Activated CD8-positive, alpha-beta memory T cell treated with anti-CD3 and anti-CD28 coated beads, Interleukin-2, amount 50 U/mL, for 24 hours (primary cell): ENCODE data around the gene ZRANB1.
"Not testable (repeated sequence)": the region's sequence is repeated elsewhere in the genome, so short reads cannot be mapped to it uniquely, and the experiment has no call there.

Experiments used
- DNase-seq: peaks from one replicate; pipeline ENCODE4 v3.0.0-alpha.2; 2020; ENCODE audit errors: extremely low read depth

Gene ZRANB1

DNA sequence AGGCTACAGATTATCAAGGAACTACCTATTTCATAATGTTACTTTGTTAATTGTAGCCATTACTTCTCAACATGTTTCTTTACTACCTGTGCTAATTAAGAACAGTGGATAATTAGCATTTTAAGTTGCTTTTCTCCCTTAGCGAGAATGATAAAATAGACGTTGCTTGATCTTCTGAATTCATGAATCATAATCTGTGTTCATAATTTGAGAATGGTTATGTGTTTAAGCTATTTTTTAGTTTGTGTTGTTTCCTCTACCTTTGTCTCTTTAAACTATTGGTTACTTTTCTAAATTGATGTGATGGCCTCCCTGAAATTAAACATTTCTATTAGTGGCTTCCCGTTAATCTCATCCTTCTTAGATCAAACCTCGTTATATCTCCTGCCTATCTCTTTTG is at the start of gene ZRANB1:
ZRANB1 (plus strand) TSS at position 301 of the 400 bp plus-strand sequence. CDS start 371 bp downstream, outside the sequence.
- no peak for DNase-seq

DNA sequence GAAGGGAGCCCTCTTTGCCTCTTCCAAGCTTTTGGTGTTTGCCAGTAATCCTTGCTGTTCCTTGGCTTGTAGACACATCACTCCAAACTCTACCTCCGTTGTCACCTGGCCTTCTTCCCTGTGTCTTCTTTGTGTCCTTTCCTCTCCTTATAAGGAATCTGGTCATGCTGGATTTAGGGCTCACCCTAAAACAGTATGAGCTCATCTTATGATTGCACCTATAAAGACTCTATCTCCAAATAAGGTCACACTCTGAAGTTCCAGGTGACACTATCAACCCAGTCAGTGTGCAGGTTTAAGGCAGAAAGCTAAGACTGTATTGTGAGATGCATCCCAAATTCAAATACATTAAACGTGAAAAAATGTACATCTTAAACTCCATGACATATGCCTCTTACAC is 49.0 kb upstream of the ZRANB1 start:
- DNase-seq: no peak

DNA sequence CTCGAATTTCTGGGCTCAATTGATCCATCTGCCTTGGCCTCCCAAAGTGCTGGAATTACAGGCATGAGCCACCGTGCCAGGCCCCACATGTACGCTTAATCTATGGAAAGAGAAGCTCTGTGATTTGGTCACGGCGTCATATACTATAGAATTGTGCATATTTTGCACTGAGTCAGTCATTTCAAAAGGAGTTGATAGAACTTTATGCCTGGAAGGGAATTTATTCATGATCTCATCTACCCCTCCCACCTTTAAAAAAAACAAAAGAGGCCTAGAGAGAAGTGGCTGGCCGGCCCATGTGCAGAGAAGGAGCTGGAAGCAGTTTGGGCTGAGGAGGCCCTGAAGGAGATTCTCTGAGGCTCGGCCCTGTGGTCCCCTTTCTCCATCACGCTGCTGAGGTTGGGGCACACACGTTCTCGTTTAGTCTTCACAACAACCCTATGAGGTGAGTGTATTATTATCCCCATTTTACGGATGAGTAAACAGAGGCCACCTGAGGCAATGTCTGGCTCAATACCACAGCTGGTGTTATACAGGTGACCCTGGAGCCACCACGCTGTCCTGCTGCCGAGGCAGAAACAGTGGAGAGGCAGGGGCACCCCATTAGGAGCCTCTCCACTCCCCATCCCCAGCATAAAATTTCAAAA is 47.2 kb upstream of the ZRANB1 start:
- DNase-seq: no peak

DNA sequence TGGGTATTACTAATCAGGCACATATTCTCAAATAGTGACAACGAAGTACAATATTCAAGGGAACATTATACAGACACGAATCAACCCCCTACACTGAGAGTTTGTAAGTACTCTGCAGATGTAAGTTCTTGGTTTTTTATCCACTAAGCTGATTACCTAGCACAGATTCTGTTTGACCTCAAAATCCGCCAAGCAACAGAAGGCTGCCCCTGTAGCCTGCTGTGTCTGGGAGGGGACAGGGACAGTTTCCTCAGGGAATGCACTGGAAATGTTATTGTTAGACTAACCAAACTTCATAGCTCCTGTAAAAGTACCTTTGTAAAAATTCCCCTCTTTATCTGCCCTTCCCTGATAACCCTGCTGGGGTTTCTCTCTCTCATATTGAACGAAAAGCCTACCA is 45.2 kb upstream of the ZRANB1 start:
- no peak for DNase-seq

DNA sequence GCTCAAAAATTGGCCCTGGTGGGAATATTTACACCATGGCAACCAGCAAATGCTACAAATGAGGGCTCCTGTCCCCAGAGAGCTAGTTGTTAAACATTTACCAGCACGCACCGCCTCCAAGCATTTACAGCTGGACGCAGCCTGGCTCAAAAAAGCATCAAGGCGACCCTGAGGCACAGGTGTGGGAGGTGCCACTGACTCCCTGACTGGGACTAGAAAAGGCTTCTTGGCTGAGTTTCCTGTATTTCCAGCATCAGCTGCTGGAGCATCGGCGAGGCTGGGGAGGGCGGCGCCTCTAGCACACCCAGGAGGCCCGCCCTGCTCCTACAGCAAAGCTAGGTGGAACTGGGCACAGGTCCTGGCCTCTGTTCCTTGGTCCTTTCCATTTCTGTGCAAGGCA is 43.5 kb upstream of the ZRANB1 start:
- no peak for DNase-seq

DNA sequence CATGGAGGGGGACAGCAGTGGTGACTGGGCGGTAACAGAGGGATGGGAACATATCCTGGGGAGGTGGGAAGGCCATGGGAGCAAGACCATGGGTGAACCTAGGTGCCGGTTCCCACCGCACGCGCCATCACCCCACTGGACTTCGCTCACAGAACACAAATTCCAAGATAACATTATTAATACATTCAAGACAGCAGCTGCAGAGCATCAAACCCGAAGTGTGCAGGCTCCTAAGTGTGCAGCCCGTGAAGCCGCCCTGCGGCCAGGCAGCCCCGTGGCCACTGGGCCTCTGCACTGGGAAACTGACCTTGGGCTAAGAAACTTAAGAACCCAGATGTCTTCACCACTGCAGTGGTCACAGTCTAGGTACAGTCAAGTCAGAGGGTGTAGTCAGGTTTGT is 42.8 kb upstream of the ZRANB1 start:
- DNase-seq: no peak

DNA sequence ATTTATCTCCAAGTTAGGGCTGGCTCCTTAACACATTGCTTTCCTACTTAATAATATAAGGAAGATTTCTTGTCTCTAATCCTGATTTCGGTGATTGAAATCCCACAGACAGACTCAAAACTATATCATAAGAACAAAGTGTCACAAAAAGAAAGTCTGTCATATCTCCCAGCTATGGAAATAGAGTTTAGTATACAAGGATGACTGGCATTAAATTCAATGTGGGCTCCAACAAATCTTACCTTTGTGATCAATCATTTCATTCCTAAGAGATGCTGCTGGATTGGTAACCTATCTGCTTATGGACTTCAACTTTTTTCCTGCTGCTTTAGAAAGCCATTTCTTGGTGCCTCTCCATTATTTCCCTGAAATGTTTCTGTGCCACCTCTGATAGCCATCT is 39.5 kb upstream of the ZRANB1 start:
- no peak for DNase-seq

DNA sequence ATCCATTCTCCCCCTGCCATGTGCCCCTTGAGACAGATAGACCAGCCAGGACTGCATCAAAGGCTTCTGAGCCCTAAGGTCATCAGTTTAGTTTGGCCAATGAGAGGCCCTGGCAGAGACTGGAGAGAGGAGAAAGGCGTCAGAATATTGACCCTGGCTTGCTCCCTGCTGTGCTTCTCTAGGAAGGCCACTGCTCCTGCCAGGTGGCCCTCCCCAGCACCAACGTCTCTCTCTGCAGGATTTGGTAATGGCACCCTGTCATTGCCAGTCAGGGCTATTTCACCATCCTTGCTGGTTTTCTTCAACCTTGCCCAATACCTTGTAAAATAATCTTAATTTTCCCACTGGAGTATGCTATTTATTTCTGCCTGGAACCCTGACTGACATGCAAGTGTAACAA is 38.8 kb upstream of the ZRANB1 start:
- no peak for DNase-seq

DNA sequence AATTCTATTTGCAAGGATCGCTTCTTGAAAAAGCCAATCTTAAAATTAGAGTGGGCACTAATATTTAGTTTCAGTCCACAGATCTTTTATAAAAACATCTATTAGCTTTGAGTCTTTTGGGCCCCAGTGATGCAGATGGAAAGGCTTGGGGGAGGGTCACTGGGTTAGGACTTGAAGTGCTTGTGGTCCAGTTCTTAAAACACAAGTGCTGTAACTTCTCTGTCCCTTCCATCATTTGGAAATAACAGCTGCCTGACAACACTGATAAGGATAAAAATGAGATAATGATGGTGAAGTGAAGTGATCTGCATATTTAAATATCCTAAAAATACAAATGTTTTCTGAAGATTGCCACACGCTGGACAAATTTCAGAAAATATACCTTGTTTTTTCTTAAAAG is 37.1 kb upstream of the ZRANB1 start:
- DNase-seq: no peak

DNA sequence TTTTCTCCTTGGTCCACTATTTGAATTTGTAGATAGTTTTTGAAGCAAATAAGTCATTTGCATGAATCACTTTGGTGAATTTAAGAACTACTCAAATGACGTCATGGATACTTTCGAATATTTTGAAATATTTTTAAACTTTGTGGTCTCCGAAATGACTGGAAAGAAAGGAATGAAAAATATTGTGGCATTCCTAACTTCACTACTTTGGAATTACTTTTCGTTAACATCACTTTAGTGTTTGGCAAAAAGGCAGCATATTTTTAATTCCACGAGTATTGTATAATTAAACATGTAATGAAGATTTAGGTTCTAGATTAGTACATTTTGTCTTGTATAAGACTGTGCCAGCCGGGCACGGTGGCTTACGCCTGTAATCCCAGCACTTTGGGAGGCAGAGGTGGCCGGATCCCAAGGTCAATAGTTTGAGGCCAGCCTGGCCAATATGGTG is 35.3 kb upstream of the ZRANB1 start:
- no peak for DNase-seq

DNA sequence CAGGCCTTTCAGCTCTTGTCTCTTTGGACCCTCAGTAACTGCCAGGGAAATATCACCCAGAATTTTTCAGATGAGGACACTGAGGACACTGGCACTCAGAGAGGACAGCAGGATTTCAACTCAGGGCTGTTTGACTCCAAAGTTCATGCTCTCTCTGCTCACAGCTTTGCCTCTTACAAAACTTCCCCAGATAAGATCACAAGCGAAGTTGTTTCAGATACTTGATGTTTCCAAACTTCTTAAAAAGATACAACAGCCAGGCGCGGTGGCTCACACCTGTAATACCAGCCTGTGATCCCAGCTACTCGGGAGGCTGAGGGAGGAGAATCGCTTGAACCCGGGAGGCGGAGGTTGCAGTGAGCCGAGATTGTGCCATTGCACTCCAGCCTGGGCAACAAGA is 32.4 kb upstream of the ZRANB1 start:
- DNase-seq: no peak

DNA sequence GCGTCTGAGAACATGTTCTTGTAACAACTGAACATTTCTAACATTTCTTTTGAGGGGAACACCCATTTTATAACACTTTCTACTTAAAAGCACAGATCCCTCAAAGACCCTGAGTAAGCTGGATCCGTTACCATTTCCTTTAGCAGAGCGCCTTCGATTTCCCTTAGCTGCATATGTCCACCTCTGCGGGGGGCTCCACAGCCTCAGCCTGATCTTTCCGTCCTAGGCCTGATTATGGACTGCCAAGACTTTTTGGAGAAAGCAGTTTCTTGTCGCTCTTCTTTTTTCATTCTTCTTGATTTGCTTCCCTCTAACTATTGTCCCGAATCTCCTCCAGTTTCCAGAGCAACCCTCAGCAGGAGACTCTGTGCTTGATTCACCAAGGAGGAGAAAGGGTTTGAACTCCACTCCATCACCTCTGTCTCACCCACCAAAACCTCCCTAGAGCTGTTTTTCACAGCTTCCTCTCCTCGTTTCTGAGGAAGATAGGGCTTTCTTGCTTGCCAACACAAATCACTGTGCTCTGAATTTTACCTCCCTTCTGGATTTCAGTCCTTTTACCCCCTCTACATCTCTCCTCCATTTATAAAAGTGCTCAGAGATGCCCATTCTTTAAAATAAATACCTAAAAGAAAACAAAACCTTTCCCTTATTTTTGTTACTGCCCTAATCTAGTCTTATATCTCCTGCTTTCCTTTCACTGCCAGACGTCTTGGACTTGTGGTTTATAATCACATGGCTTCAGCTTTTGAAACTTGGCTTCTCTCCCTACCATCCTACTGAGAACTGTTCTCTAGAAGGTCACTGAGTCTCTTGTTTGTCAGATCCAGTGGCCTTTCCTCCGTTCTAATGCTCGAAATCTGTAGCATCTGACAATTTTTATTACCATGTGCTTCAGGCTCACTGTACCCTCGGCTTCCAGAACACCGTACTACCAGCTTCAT is 30.5 kb upstream of the ZRANB1 start:
- no peak for DNase-seq

DNA sequence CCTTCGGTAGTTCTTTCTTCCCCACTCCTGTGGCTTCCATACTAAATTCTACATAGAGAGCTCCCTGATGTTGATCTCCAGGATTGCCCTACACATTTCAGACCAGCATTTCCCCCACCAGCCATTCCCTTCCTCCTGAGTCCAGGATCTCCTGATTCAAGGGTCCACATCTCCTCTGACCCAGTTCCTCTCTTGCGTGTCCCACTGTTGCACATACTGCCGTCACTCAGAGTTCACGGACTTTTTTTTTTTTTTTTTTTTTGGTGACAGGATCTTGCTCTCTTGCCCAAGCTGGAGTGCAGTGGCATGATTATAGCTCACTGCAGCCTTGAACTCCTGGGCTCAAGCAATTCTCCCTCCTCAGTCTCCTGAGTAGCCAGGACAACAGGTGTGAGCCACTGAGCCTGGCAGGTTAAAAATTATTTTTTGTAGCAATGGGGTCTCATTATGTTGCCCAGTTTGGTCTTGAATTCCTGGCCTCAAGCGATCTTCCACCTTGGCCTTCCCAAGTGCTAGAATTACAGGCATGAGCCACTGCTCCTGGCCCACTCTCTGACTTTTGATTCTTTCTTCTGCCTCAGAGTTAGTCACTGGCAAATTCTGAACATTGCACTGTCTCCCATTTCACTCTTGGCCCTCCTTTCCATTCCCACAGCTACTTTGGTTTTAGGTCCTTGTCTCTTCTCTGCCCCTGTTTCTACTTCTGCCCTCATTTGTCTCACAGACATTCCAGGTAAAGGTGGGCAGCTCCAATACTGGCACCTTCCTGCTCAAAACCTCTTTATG is 29.6 kb upstream of the ZRANB1 start:
- no peak for DNase-seq

DNA sequence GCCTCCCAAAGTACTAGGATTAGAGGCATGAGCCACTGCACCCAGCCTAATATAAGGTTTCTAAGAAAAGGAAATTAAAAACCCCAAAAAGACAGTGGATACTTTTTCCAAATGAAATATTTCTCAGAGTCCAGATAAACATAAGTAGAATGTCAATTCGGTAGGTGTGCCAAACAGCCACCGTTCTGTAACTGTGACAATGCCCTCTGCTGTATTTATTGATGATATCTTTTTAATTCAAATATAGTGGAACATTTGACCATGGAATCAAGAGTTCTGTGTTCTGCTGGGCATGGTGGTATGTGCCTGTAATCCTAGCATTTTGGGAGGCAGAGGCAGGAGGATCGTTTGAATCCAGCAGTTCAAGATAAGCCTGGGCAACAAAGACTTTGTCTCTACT is 28.8 kb upstream of the ZRANB1 start:
- no peak for DNase-seq

DNA sequence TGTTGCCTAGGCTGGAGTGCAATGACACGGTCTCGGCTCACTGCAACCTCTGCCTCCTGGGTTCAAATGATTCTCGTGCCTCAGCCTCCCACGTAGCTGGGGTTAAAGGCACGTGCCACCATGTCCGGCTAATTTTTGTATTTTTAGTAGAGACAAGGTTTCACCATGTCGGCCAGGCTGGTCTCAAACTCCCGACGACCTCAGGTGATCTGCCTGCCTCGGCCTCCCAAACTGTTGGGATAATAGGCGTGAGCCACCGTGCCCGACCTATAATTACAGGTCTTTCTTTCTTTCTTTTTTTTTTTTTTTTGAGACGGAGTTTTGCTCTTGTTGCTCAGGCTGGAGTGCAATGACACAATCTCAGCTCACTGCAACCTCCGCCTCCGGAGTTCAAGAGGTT is 27.5 kb upstream of the ZRANB1 start:
- not testable (repeated sequence) for DNase-seq

DNA sequence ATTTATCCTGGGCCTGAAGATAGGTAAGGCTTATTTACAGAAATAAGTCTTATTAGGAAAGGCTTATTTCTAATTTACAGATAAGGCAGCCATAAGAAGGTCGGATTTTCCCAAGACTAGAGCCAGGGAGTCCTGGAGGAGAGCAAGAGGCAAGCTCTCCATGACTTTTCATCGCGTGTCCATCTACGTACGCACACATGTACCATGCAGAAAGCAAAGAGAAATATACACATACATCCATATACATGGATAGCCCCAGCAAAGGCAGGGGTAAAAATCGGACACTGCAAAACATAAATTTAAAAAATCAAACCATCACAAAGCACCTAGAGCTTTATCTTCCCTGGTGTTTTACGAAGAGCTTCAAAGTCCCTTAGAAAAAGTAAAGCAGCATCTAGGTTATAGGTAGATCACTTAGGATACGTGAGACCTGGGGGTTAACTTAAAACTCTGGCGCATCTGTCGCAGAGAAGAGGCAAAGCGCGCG is 25.8 kb upstream of the ZRANB1 start:
- no peak for DNase-seq

DNA sequence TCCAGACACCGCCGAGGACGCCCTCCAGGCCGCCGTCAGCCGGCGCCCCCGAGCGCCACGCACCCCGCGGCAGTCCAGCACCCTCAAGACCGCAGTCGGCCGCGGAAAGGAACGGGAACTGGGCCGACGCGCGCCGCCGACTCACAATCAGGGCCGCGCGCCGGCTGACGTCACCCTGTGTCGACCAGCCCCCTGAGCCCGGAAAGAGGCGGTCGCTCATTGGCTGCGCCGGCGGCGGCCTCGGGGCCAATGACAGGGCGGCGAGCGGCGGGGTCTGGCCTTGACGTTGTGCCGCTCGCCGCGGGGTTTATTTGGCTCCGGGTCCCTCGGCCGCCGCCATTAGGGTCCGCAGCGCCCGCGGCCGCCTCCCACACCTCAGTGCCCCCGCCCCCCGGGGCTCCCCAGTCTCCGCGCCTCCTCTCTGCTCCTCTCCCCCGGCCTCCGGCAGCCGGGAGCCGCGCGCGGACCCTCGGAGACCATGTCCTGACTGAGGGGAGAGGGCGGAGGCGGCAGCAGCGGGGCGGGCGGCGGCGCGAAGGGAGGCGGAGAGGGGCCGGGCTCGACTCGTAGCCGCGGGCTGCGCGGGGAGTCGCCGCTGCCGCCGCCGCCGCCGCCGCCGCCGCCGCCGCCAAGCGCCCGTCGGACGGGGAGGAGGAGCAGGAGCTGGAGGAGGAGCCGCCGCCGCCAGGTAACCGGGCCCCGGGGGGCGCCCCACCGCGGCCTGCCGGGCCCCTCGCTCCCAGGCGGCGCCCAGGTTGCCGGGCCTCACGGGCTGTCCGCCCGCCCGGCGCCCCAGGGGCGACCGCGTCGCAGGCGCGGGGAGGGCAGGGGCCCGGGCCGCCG is 25.1 kb upstream of the ZRANB1 start:
- peak; percentile 88 for DNase-seq

DNA sequence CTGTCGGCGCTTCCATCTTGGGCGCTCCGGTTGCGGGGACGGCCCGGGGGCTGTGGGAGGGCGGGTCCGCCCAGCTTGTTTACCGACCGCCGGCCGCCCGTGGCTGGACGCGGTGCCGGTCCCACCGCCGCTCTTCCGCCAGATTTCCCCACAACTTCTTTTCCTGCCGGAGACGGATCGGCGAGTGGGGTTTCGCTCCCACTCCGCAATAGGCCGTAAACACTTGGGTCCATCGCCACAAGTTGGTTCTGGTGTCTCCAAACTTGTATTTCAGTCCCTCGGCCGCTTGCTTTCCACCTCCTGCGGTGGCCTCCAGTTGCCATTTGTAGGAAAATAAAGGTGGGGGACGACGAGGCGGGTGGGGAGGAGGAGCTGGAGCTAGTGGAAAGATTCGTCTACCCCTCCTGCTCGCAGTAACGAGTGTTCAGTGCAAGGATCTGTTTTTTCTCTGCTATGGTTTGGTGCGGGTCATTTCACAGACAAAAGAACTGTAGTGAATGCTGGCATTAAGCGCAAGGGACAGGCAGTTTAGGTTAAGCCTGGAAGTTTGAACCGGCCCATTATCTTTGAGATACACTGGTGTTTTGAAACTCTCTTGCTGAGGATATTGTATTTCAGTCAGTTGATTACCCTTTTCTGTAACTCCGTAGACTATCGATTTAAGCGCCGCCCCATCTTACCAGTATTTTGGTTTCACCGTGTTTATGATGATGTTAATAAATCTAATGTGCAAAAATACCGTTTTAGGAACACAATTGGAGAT is 24.3 kb upstream of the ZRANB1 start:
- no peak for DNase-seq

DNA sequence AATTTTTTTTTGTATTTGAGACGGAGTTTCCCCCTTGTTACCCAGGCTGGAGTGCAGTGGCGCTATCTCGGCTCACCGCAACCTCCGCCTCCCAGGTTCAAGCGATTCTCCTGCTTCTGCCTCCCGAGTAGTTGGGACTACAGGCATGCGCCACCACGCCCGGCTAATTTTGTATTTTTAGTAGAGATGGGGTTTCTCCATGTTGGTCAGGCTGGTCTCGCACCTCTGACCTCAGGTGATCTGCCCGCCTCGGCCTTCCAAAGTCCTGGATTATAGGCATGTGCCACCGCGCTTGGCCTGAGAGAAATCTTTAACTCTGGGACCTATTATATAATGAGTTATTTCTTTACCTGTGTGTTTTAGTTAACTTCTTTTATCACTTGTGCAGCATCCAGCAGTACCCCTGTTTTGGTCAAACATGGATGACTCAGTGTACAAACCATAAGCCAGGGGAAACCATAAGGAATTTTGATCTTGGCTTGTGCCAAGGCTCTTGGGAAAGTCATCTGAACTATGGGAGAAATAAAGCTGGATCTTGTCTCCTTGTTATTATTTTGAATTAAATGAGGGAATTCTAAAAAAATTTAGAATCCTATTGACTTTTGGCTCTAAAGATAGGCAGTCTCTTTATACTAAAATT is 23.6 kb upstream of the ZRANB1 start:
- DNase-seq: no peak

DNA sequence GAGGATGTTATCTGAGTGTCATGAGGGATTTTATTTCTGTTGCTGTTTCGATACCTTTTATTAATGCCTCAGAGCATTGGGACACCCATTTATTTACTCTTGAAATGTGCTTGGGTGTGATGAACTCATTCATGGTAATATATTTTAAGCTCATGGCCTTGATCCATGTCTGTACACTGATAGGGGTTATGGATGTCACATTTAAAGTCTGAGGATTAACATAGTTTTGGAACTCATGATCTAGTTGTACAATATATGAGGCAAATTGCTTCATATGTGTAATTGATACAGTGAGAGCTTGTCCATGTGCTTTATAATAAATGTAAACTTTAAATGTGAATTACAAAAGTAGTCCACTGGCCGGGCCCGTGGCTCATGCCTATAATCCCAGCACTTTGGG is 23.0 kb upstream of the ZRANB1 start:
- DNase-seq: no peak
